Stimulated activated CD4-positive, alpha-beta T cell treated with anti-CD3 and anti-CD28 coated beads, Interleukin-1b, Interleukin-23, amount 100 ng/mL, for 24 hours (primary cell): ENCODE data around the gene WDR46.

Source experiments
- DNase-seq, 4 experiments: peaks; one replicate each; pipeline ENCODE4 v3.0.0-alpha.2; 2020; ENCODE audit warnings: low read depth in 4 of 4, low spot score in 1 of 4

The WDR46 gene

DNA sequence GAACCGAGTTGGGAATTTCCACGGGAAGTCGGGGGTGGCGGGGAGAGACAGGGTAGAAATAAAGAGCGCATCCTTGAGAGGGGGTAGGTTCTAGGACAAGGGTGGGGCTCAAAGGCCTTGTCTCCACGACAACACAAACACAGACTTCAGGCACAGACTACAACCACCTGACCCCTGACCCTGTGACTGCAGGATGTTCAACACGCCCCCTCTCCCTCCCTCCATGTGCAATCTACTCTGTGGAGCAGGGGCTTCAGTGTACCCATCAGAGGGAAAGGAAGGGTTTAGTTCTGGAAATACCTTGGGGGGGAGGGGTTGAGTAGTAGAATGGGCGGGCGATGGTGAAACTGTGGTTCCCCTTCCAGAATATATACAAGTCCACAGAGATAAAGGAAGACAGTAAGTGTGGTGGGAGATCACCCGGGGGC lies 25.5 kb upstream of the WDR46 start:
- DNase-seq = peak in 1 of 4 experiments; percentile 39

DNA sequence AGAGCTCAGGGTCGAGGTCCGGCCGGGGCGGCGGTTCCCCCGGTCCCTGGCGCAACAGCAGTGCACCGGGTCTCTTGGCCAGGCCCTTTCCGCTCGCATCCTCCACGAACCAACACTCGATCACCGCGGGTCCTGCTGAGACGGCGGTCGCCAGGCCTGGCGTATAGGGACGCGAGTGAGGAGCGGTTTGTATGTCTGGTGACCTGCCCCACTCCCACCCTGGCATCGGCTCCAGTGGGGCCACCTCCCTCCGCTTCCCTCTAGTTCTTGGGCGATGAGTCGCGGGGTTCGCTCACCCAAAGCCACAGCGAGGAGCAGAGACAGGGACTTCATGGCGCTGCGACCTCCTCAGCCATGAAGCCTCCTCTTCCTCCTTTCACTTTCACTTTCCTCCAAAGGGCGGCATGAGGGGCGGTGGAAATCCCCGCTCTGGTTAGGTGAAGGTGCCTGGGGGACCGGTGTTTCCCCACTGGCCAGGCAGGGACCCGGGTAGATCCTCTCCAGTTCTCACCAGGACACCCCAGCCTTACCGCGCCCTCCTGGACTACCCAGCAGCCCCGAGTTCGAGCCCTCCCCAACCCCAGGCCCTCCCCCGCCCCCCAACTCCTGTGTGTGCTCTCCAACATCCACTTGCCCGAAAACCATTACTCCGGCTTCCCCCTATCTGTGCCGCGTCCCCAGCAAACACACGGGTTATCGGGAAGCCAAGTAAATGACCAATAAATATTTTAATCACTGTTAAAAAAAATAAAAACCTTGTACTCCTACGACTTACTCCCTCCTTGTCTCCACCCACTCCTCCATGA lies 24.9 kb upstream of the WDR46 start, which contains the start of gene TAPBP:
Gene TAPBP (minus strand): TSS at position 370 of the 806 bp plus-strand sequence. CDS start 37 bp downstream, at position 333.
- DNase-seq = peak; percentile 56 to 83 (median 70)

DNA sequence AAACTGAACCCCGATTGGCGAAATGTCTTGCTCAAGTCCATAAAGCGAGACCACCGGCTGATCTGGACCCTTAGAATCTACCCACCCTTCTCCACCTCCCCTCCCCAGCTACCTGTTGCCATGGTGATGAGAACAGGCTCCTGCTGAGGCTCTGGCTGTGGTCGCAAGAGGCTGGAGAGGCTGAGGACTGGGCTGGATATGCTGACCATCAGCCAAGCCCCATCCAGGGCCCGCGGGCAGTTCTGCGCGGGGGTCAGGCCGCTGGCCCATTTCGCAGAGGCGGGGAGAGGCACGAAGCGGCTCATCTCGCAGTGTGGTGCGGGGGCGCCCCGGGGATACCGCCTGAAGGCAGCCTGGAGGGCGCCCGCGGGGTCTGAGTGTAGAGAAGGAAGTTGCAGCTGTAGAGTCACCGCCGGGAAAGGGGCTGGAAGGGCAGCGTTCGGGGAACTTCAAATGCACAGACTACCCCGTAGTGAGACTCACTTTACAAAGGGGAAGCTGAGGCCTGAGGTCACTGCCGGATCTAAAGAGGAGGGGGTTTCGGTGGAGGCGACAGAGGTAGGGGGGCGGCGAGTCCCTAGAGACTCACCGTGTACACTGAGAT lies 24.2 kb upstream of the WDR46 start:
- DNase-seq = no peak

DNA sequence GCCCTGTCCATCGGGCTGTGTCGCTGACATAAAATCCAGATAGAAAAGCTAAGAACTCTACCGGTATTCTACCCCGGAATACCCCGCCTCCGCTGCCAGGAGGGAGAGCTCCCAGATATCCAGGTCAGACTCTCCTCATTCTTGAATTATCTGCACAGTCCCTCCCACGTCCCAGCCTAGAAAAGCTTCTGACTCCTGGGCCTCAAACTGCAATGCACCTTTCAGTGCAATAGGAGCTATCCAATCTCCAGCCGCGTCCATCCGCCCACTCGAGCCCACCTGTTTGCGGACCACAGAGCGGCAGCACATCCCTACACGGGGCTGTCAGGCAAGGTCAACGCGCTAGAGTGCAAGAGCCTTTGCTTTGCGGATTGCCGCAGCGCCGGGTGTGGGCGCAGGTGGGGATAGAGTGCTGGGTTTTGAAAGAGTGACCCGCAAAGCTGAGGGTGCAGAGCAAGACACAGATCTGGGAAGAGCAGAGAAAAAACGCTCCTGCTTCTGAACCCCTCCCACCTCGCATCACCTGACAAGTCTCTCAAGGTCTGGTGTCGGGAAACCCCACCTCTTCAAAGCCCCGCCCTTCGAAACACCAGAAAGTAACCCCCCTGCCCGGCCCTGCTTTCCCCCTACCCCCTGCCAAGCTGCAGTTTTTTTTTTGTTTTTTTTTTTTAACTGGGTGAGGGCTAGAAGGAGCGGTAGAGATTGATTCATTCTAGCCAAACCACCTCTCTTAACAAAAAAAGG lies 23.5 kb upstream of the WDR46 start:
- peak in 3 of 4 experiments; percentile 51 to 75 (median 68) for DNase-seq

DNA sequence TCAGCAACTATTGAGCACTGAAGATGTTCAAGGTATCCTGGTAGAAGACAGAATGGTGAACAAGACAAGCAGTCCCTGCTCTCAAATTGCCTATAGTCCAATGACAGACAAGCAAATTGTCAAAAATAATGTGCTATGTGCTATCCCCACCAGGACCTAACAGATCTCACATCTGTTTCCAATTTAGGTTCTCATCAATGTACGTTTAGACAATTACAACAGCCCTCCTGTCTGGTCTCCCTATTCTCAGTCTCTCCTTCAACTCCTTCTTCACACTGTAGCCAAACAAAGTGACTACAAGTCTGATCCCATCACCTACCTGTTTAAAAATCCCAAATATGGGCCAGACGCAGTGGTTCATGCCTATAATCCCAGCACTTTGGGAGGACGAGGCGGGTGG lies 17.3 kb upstream of the WDR46 start:
- no peak for DNase-seq

DNA sequence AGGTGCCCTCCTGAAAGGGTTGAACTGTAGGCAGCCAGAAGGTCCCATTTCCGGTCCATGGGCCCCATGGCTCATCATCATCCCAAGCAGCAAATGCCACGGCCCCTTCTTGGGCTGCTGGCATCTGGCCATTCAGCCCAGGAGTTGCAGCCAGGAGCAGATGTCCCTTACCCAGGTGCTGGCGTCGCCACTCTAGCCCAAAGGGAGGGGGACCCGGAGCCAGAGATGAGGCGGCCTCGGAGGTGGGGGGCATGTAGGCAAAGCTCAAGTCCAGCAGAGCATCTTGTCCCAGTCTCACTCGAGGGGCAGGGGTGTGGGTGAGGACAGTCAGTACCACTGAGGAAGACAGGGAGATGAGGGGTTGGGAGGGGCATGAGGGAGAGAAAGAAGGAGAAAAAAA lies 16.0 kb upstream of the WDR46 start:
- no peak for DNase-seq

DNA sequence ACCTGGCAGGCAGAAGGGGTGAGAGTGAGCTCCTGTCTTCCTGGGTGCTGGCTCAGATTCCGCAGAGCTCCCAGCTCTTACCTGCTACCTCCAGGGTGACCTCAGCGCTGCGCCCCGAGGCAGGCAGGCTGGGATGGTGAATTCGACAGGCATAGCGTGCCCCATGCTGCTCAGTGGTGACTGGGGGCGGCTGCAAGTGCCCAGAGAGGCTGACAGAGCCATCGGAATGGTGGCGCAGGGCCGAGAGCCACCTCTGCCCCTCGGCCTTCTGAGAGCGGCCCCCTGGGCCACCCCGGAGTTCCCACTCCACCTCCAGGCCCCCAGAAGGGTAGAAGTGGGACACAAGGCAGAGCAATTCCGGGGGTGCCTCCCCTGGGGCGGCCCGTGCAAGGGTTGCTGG lies 15.2 kb upstream of the WDR46 start:
- no peak for DNase-seq

DNA sequence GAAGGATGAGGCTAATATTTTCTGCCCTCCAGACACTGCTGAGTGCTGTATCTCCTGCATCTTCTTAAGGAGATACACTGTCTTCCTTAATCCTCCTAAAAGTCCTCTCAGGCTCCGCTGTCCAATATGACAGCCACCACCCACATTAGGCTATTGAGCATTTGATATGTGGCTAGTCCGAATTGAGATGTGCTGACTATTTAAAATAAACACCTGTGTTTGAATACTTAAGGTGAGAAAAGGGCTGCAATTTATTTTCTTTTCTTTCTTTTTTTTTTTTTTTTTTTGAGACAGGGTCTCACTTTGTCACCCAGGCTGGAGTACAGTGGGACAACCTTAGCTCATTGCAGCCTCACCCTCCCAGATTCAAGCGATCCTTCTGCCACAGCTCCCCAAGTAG lies 12.8 kb upstream of the WDR46 start:
- no peak for DNase-seq

DNA sequence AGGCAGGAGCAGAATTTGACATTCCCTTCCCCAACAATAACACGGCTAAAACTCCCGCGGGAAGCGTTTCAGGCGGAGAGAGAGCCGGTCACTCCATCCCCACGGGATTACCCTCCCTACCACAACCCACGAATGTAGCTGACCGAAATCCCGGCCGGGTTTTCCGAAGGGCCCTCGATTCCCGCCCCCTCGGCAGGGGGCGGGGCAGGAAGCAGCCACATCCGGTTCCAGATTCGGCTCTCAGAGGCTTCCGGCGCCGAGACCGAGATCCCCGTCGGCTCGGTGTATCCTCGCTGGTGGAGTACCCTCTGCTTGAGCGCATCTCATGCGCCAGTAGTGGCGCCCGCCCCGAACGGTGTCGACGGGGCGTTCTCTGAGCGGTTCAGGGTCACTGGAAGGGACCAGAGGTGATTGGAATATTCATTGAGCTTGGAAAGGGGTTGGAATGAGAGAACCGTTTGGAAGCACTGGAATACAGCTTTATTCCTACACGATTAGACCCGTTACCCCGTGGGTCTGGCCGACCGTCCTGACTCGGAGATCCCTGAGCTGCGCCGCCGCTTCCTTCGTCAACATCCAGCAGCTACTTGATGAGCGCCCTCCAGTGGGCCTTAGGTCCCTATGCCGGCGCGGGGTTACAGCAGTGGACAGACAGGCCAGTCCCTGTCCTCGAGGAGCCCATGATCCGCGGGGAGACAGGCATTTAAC lies 10.4 kb upstream of the WDR46 start:
- DNase-seq = peak; percentile 88 to 92 (median 90)

DNA sequence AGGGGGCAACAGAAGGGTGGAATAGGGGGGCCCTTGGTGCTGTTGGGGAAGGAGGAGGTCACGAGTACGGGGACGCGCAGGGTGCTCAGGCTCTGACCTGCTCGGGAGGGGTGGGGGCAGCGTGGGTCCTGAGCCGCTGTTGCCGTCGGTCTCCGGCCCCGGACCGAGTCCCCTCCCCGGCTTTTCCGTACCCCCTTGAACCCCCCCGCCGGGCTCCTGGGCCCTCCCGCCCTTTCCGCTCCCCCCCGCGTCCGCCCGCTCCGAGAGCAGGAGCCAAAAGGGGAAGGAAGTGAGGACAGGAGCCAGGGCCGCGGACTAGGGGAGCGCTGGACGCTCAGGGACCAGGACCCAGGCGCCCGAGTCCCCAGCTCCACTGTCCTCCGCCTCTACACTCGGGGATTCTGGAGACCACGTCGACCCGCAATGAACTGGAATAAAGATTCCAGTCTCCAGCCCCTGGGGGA lies 9.8 kb upstream of the WDR46 start, which contains the start of gene RGL2:
Gene RGL2 (minus strand): TSS at position 170 of the 464 bp plus-strand sequence. CDS start 332 bp downstream, outside the sequence.
- no peak for DNase-seq

DNA sequence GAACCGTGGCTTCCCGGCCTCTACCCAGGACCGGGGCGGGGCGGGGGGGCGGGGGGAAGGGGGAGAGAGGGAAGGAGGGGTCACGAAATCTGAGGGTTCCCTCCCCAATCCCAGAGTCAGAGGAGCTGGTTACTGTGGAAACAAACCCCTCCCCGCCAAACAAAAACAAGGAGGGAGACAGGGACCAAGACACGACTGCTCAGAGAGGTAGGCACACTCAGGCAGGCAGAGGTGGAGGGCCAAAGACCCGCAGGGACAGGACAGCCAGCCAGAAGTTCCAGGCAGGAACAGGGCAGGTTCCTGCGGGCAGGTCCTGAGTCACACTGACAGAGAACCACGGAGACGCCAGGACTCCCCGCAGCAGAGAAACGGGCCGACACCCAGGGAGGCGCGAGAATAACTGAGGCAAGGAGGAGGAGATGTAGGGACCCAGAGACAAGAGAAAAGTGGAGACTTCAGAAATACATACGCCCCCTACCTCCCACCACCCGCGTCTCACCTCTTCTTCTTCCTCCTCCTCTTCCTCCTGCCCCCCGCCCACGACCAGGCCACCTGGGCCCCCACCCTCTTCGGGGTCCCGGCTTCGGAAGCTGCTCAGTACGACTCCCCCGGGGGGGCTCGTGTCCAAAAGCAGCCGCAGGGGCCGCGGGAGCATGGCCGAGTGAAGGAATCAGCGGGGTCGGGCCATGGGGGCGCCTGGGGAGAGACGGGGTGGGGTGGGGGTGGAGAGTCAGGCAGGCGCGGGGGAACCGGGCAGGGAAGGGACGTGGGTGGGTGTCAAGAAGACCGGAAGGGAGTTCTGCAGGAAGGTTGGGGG lies 9.1 kb upstream of the WDR46 start:
- DNase-seq = no peak

DNA sequence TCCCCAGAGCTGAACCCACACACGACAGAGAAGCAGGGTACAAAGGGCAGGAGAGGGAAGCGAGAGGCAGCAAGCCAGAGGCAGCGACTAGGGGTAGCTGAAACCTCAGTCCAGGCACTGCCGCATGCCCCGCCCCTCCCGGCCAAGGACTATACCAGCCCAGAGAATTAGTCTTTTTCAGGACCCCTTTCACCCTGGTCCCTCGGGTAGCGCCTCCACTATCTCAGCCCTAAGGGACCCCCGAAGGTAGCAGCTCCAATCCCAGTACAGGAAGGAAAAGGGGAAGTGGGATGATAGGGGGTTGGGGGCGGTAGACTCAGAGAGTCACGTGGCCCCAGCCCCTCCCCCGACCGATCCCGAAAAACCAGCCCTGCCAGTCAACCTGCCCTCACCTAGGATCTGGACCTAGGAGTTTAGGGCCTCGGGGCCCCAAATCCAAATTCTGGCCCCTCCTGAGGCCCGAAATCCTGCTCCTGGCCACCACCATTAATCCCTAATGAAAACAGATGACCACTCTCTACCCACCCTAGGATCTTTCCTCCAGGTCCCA lies 8.4 kb upstream of the WDR46 start:
- no peak for DNase-seq

DNA sequence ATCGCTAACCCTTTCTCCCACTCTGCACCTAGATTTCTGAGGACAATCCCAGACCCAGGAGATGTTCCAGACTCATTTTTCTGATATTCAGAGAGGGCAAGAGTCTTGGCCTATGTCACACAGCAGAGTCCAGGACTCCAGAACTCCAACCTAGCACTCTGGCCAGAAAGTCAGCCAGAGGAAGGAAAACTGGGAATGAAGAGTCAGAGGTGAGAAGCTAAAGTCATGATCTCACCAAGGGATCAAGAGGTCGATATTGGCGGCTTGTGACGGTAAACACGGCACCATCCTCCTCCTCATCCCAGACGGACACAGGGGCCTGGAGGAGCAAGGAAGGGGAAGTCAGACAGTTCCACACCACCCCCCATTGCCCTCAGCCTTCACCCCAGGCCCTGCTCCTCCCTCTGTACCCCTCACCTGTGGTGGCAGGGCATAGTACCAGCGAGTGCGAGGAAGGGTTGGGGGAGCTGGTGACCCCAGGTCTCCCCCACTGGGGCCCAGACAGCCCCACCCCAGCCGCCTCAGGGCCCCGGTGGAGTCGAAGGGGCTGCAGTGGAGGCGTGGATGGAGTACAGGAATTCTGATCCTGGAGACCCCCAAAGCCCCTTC lies 7.9 kb upstream of the WDR46 start:
- no peak for DNase-seq

DNA sequence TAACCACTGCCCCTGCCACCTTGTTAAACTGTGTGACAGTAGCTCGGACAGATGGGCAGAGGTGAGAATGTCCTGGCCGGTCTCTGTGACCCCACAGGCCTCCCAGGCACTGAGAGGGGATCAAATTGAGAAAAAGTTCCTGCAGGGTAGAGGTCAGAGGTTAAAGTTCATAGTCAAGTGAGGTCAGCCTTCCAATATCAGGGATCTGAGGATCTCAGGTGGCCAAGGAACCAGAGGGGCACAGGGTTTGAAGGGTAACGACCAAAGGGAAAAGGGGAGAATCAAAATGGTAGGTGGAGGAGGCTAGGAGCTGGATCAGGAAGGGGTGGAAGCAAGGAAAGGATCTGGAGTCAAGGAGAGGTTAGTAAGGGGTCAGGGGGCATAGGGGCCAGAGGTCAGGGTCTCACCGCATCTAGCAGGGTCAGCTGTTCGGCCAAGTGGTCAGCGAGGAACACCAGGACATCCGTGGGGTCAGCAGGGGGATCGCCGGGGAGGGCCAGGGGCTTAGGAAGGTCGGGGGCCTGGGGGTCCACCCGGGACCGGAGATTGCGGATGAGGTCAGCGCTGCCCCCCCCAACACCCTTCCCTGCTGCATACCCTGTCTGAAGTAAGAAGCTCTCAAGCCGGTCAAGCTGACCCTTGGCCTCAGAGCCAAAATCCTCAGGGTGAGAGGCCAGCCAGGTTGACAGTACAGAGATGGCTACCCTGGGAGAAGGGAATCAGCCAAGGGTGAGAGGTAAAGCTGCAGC lies 6.8 kb upstream of the WDR46 start:
- no peak for DNase-seq

DNA sequence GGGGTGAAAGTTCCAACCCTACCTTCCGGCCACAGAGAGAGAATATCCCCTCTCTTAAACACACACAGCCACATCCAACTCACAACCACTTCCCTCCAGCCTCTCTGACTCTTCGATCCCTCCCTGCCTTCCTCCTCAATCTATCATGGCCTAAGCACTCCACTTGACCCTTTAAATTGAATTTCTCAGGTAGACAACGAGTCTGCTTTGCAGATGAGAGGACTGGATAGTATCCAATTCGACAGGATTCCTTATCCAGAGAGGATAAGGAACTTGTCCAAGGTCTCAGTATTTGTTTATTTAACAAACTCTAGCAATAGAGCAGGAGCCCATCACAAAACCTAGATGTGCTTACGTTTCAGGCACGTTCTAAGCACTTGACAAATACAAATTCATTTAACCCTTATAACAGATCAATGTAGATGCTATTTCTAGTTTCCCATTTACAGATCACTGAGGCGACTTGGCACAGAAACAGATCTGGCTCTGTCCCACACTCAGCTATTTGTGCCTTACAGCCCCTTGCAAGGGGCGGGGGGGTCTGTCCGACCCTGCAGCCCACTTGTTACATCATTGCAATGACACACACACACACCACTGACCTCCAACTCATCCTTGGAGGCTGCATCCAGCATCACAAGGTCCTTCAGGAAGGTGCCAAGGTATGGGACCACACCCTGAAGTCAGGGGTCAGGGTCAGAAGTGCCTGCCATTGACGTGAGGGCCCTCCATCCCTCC lies 5.2 kb upstream of the WDR46 start:
- DNase-seq = no peak

DNA sequence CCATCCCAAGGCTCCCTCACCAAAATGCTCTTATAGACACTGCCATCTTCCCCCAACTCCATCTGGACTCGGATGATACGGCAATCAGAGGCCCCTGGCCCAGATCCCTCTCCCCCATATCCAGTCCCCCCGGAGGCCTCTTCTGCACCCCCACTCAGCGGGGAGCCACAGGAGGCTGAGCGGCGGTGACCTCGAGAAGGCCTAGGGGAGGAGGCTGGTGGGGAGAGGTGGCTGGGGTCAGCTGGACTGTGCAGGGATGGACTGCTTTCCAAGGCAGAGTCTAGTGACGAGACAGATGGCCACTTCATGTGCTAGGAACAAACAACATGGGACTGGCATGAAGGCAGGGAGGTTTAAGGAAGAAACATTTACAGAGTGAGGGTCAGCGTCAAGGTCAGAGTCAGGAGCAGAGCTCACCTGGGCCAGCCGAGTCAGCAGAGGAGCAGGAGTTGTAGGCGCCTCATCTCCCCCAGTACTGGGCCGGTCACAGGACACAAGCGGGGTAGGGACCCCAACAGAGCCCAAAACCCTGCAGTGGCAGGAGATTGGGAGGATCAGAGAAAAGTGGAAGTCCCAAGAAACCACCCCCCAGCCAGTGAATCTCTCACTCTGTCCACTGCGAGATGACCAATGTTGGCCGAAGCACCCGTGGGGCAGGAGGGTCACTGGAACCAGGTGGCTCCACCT lies 4.1 kb upstream of the WDR46 start:
- DNase-seq = no peak

DNA sequence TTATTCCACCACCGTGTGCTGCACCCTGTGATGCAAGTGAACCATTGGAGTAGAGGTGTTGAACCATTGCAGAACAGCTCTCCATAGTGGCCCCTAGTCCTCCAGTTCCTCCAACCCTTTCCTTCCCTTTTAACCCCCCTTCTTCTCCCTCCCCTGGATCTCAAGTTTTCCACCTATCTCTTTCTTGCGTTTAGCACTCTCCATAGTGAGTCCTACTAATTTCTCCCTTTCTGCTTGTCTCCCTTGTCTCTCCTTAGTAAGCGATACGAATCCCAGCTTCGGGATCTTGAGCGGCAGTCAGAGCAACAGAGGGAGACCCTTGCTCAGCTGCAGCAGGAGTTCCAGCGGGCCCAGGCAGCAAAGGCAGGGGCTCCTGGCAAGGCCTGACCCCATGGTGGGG lies 1.4 kb upstream of the WDR46 start:
- no peak for DNase-seq
